Cerebellar cortex (tissue), 1 donor: ENCODE results near the gene DYNC1I1.

ENCODE experiments used
- DNase-seq: peaks from one replicate; pipeline ENCODE4 v3.0.0-alpha.2; 2015; ENCODE audit warnings: low spot score

Gene DYNC1I1

DNA sequence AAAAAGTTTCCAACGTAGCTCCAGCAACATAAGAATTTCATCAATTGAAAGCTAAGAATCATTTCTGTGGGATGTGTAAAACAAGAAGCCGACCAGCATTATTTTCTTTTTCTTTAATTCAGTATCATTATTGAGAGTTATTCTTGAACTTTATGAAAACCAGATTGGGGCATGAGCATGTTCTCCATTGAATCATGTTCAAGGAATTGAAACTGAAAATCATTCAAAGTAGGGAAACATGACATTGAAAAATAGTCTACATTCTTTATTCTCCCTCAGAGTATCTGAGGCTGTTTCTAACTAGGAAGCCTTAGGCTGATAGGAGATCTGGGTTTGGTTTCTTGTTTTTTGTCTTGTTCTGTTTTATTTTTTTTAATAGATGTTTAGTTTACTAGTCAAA, 253.7 kb downstream of the DYNC1I1 start:
- no peak for DNase-seq

- DNase-seq = no peak
Observed at GRCh38 chr7:96026611-96027010, 254.3 kb downstream of the DYNC1I1 start.

- DNase-seq = no peak
Observed at GRCh38 chr7:96028729-96029128, 256.4 kb downstream of the DYNC1I1 start.

DNA sequence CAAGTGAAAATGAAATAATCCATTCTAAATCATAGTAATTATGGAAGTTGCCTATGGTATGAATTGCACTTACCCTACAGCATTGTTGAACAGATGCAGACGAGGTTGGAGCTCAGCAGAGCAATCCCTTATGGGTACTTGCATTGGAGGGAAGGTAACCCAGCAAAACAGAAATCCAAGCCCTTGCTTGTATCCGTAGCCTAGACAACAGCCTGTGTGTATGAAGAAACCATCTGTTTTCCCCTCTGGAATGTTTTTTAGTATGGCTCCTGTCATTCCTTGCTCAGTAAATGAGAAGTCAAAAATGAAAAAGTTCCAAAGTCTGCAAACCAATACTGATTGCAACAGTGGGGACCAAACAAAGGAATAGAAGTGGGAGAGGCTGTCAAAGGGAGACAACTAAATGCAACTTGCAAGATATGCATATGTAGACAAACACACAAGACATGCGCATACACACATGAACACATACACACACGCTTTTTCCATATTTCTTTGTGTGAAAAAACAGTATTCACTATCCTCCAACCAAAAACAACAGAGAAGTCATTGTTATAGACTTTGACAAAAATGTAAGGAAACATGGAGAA, 260.8 kb downstream of the DYNC1I1 start:
- DNase-seq = peak; percentile 11

DNA sequence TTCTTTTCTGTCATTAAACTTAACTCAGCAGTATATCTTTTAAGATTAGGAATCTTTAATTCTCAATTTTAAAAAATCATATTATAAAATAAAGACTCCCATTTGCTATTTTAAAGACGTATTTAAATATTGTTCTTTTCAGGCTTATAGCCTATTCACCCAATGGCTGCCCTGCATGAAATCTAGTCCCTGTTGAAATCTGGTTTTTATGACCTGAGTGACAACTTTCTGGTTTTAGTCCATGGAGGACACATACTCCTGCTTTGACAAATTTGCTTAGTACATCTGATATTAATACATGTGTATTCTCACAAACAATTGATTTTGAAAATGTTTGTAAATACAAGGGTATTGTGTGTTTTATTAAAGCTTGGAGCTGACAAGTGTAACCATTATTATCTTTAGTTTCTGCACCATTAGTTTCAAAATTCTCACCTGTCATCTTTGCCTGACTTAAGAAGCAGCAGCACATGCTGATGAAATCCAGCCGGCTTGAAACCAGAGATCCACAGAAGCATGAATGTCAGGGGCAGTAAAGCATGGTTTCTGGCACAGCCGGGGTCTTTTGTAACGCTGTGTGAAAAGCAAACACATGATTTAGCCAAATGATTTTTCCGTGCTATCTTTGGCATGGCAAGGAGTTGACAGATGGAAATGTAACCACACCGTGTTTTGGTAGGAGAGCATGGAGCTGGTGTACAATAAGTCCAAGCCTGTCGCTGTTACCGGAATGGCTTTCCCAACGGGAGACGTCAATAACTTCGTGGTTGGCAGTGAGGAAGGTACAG, 262.8 kb downstream of the DYNC1I1 start:
- peak; percentile 82 for DNase-seq

DNA sequence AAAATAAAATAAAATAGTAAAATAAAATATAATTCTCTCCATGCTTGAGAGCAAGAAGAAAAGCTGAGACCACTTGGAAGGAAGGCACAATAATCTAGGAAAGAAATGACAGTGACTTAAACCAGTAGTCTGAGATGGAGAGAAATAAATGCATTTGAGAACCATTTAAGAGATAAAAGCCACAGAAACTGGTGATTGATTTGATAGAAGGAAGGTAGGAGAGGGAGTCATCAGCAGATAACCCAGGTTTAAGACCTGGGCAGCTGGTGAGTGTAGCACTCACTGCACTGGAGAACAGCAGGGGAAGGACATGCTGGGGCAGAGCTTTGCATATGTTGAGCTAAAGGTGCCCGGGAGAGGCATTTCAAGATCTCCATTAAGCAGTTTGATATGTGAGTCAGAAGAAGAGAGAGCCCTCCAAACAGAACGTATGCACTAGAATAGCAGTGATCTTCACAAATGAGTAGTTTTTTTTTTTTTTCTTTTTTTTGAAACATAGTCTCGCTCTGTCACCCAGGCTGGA, 268.0 kb downstream of the DYNC1I1 start:
- no peak for DNase-seq

DNA sequence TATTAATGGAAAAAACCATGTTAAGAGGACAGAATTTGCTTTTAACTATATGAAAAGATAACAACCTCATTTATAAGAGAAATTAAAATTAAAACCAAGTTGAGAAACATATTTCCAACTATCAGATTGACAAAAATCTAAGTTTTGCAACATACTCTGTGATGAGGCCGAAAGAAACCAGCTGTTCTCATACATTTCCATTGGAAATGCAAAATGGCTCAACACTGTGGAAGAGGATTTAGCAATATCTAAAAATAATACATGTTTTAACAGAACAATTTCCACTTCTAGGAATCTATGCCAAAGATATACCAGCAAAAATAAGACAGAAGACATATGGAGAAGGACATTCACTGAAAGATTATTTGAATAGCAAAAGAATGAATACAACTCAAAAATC, 268.8 kb downstream of the DYNC1I1 start:
- no peak for DNase-seq

- no peak for DNase-seq
Observed at GRCh38 chr7:96045181-96045580, 272.8 kb downstream of the DYNC1I1 start.

GRCh38 chr7:96045919-96046318, 273.6 kb downstream of the DYNC1I1 start:
- no peak for DNase-seq

DNA sequence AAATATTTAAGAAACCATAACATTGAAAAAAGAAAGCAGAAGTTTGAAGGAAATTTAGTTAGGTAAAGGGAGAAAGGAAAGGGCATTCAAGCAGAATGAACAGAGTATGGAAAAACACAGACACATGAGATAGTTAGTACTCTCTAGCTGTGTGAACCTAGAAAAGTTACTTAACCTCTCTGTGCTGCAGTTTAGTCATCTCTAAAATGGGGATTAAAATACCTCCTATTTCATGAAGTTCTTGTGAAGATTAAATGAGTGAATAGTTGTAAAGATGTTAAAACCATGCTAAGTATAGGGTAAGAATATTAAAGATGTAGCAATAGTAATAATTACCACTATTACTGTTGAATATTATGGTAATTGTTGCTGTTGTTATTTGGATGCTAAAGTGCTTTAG, 279.9 kb downstream of the DYNC1I1 start:
- no peak for DNase-seq

DNA sequence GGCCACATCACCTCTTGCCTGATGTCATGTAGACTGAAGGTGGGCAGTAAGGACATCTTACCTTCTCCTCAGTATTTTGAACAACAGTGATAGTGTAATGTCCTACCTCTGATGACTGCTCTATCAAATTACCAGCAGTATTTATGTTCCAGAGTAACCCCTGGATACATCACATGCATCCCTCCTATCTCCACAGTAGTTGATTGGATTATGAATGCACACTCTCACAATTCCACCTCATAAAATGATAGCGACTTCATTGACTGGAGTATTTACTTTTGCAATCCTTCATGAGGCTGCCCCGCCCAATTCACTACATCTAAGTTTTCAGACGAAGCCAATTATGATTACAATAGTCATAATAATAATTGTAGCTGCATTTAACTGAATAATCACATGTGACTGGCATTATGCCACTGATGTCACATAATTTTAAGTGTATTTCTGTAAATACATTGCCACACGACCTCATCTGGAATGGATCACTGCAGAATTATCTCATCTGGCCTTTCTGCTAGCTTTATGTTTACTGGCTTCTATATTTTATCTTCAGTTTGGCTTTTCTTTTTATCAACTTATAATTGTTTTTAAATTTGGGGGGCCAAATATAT, 280.6 kb downstream of the DYNC1I1 start:
- no peak for DNase-seq

DNA sequence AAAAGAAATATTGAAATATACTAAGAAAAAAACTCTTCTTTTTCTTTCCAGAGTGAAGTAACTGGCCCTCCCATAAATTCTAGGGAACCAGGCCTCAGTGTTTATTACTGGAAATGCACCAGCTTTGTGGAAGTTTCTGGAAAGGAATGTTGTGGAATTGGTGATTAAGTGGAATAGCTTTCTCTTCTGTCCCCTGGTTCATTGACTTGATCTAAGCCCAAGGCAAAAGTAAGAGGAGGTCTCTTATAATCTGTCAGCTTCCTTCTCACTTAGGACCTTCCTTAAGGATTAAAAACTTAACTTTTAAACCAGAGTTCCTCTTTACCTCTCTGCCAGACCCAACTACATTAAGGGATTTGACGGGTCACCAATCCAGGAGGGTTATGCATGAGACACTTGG, 283.4 kb downstream of the DYNC1I1 start:
- no peak for DNase-seq

GRCh38 chr7:96059075-96059474, 286.7 kb downstream of the DYNC1I1 start:
- DNase-seq = no peak

- no peak for DNase-seq
Observed at GRCh38 chr7:96061009-96061408, 288.7 kb downstream of the DYNC1I1 start.

GRCh38 chr7:96061844-96062243, 289.5 kb downstream of the DYNC1I1 start:
- peak; percentile 21 for DNase-seq

- no peak for DNase-seq
Observed at GRCh38 chr7:96067321-96067720, 295.0 kb downstream of the DYNC1I1 start.

- DNase-seq = no peak
Observed at GRCh38 chr7:96069401-96069800, 297.0 kb downstream of the DYNC1I1 start.

GRCh38 chr7:96074871-96075270, 302.5 kb downstream of the DYNC1I1 start:
- no peak for DNase-seq

DNA sequence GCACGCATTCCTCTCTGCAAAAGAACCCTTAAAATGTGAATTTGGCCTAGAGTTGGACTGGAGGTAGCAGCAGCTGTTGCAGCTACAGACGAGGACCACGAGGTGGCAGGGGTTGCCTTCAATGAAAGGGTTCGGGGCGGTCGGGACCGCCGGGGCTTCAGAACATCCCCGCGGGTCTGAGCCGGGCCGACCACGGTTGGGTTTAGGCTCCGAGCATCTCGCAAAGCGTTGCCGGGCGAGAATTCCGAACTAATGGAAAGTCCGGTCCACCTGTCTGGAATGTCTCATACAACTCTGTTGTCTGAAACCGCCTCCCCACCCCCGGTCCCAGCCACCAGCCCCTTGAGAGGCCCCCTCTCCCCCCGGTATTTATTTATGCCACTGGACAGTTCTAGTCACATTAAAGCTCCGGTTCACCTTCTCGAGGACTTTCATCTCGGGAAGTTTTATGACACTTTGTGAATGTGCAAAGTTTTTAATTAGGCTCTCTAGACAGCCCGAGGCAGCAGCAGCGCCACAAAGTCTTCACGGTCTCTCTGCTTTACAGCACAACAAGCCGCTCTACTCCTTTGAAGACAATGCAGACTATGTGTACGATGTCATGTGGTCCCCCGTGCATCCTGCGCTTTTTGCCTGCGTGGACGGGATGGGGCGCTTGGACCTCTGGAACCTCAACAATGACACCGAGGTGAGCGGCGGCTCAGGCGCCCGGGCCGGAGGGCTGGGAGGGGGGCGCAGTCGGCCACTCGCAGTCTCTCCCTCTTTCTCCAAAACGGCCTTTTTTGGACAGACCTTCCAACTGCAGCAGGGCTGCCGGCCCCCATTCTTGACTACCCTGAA, 303.4 kb downstream of the DYNC1I1 start:
- DNase-seq = peak; percentile 58

- DNase-seq = peak; percentile 15
Observed at GRCh38 chr7:96076350-96076707, 304.0 kb downstream of the DYNC1I1 start.

- no peak for DNase-seq
Observed at GRCh38 chr7:96080027-96080426, 307.7 kb downstream of the DYNC1I1 start.

DNA sequence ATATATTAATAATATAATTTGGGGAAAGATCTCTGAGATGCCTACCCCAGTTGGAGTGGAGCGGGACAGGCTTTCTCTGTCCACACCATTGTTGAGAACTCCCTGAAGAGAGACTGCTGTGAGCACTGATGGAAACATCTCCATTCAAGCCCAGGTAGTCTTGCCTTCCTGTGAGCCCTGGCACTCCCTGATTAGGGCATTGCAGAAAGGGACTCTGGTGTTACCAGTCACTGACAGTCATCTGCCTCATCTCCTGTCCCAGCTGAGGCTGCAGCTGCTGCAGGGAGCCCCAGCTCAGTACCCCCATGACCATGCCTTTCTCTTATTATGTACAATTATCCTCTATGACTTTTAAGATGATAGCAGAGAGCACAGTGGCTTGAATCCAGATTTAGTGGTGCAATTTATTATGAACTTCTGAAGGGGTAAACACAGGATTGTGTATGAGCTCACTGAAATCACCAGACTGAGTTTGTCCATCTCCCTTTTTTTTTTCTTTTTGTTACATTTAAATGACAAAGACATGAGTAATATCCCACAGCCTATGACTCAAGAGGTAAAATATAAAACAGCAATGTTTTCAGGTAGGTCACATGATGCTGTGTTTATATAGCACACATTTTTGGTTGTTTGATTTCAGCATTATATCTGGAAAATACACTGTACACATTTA, 312.7 kb downstream of the DYNC1I1 start:
- no peak for DNase-seq
